MM.1S (cell line): Measurements from ENCODE around the gene TMEM147.

Experiments
- EZH2 ChIP-seq: fragments of 300-600 bp; sonication (generic); optimal IDR thresholded peaks from 2 replicates; pipeline ENCODE3; 2017; ENCODE audit warnings: low read depth, mild to moderate bottlenecking, antibody characterized with exemption, low read length, mixed read lengths
- EZH2phosphoT487 ChIP-seq: fragments of 300-600 bp; sonication (generic); IDR thresholded peaks from 2 replicates; pipeline ENCODE4 v1.6.1; 2018; ENCODE audit warnings: antibody characterized with exemption, low read length
- TF ChIP-seq, protein P1 (sequence below): fragments of 300-600 bp; sonication (generic); IDR thresholded peaks from 2 replicates; pipeline ENCODE4 v1.5.1; 2016; ENCODE audit warnings: antibody characterized with exemption, low read length, mixed read lengths

DNA sequence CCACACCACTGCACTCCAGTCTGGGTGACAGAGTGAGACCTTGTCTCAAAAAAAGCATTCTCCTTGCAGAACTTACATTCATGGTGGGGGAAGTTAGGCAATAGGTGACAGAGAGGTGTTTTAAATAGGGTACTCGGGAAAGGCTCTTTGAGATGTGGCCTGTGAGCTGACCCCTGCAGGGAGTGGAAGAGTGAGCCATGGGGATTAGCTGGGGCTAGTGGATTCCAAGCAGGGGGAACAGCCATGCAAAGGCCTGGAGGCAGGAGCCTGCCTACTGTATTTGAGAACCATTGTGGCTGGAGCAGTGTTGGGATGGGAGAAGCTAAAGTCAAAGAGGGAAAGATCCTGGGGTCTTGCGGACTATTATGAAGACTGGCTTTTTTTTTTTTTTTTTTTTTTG lies 28.1 kb upstream of the TMEM147 start:
- TF ChIP-seq, protein P1, sequence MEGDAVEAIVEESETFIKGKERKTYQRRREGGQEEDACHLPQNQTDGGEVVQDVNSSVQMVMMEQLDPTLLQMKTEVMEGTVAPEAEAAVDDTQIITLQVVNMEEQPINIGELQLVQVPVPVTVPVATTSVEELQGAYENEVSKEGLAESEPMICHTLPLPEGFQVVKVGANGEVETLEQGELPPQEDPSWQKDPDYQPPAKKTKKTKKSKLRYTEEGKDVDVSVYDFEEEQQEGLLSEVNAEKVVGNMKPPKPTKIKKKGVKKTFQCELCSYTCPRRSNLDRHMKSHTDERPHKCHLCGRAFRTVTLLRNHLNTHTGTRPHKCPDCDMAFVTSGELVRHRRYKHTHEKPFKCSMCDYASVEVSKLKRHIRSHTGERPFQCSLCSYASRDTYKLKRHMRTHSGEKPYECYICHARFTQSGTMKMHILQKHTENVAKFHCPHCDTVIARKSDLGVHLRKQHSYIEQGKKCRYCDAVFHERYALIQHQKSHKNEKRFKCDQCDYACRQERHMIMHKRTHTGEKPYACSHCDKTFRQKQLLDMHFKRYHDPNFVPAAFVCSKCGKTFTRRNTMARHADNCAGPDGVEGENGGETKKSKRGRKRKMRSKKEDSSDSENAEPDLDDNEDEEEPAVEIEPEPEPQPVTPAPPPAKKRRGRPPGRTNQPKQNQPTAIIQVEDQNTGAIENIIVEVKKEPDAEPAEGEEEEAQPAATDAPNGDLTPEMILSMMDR: no peak
- no peak for TF ChIP-seq EZH2
- no peak for TF ChIP-seq EZH2phosphoT487
